GM19240 (cell line): ENCODE results near the gene AFTPH.

Experiments used
- DNase-seq: peaks from one replicate; pipeline ENCODE4 v3.0.0; 2011; ENCODE audit warnings: low spot score; ENCODE audit not compliant: insufficient read length

The AFTPH gene

GRCh38 chr2:64609942-64610281 is 85.8 kb downstream of the AFTPH start:
- no peak for DNase-seq

- DNase-seq: no peak
These were observed 86.3 kb downstream of the AFTPH start for GRCh38 chr2:64610316-64610855.

- no peak for DNase-seq
These were observed 88.6 kb downstream of the AFTPH start for GRCh38 chr2:64612575-64613195.

GRCh38 chr2:64613276-64613675 is 89.1 kb downstream of the AFTPH start:
- DNase-seq: no peak

- DNase-seq: no peak
These were observed 91.2 kb downstream of the AFTPH start for GRCh38 chr2:64615192-64615763.

- no peak for DNase-seq
These were observed 91.9 kb downstream of the AFTPH start for GRCh38 chr2:64615844-64616536.

- DNase-seq: no peak
These were observed 93.6 kb downstream of the AFTPH start for GRCh38 chr2:64617631-64618151.

GRCh38 chr2:64620661-64621060 is 96.5 kb downstream of the AFTPH start:
- DNase-seq: no peak

GRCh38 chr2:64622443-64623241 is 98.5 kb downstream of the AFTPH start:
- no peak for DNase-seq

- no peak for DNase-seq
These were observed 99.2 kb downstream of the AFTPH start for GRCh38 chr2:64623242-64623850.

GRCh38 chr2:64624108-64624610 is 100.0 kb downstream of the AFTPH start:
- DNase-seq: no peak

GRCh38 chr2:64624862-64625261 is 100.7 kb downstream of the AFTPH start:
- no peak for DNase-seq

GRCh38 chr2:64625299-64626145 is 101.4 kb downstream of the AFTPH start:
- no peak for DNase-seq

- no peak for DNase-seq
These were observed 102.2 kb downstream of the AFTPH start for GRCh38 chr2:64626146-64626809.

- no peak for DNase-seq
These were observed 103.0 kb downstream of the AFTPH start for GRCh38 chr2:64626963-64627760.

- no peak for DNase-seq
These were observed 104.0 kb downstream of the AFTPH start for GRCh38 chr2:64627860-64628841.

GRCh38 chr2:64629329-64629781 is 105.2 kb downstream of the AFTPH start:
- DNase-seq: no peak
